ENCODE measurements around the gene ACSF2.
A peak's percentile ranks its signal among the peaks of the same experiment; 100 is the strongest.

ACSF2 gene

DNA sequence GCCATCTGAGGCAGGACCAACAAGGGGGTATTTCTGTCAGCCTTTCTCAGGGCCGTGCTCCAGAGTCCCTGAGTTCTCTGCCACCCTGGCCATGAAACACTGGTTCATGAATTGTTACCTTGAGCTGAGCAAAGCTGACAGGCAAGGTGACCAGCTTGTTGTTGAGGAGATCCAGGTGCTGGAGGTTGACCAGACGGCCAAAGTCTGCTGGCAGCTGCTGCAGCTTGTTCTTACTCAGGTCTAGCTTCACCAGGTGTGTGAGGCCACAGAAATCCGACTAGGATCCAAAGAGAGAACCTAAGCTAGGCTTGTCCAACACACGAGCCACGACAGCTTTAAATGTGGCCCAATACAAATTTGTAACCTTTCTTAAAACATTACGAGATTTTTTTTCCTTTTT lies 33.4 kb upstream of the ACSF2 start:
- no peak for TF ChIP-seq RAD21 (IDR thresholded peaks at IDR 0.05; ENCODE audit: low read depth)
- TF ChIP-seq, protein P1, sequence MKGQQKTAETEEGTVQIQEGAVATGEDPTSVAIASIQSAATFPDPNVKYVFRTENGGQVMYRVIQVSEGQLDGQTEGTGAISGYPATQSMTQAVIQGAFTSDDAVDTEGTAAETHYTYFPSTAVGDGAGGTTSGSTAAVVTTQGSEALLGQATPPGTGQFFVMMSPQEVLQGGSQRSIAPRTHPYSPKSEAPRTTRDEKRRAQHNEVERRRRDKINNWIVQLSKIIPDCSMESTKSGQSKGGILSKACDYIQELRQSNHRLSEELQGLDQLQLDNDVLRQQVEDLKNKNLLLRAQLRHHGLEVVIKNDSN (IDR thresholded peaks at IDR 0.05), result no peak
- TF ChIP-seq, protein P2, sequence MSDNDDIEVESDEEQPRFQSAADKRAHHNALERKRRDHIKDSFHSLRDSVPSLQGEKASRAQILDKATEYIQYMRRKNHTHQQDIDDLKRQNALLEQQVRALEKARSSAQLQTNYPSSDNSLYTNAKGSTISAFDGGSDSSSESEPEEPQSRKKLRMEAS (IDR thresholded peaks at IDR 0.05), result no peak
- no peak for TF ChIP-seq TAF1 (IDR thresholded peaks at IDR 0.05; ENCODE audit: low read depth)
- TF ChIP-seq EP300 (IDR thresholded peaks at IDR 0.05; ENCODE audit: borderline replicate concordance), result no peak
- no peak for TF ChIP-seq NFIC (IDR thresholded peaks at IDR 0.05)
- TF ChIP-seq TEAD4 (IDR thresholded peaks at IDR 0.05), result no peak
- TF ChIP-seq, protein P3, sequence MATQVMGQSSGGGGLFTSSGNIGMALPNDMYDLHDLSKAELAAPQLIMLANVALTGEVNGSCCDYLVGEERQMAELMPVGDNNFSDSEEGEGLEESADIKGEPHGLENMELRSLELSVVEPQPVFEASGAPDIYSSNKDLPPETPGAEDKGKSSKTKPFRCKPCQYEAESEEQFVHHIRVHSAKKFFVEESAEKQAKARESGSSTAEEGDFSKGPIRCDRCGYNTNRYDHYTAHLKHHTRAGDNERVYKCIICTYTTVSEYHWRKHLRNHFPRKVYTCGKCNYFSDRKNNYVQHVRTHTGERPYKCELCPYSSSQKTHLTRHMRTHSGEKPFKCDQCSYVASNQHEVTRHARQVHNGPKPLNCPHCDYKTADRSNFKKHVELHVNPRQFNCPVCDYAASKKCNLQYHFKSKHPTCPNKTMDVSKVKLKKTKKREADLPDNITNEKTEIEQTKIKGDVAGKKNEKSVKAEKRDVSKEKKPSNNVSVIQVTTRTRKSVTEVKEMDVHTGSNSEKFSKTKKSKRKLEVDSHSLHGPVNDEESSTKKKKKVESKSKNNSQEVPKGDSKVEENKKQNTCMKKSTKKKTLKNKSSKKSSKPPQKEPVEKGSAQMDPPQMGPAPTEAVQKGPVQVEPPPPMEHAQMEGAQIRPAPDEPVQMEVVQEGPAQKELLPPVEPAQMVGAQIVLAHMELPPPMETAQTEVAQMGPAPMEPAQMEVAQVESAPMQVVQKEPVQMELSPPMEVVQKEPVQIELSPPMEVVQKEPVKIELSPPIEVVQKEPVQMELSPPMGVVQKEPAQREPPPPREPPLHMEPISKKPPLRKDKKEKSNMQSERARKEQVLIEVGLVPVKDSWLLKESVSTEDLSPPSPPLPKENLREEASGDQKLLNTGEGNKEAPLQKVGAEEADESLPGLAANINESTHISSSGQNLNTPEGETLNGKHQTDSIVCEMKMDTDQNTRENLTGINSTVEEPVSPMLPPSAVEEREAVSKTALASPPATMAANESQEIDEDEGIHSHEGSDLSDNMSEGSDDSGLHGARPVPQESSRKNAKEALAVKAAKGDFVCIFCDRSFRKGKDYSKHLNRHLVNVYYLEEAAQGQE (IDR thresholded peaks at IDR 0.05; ENCODE audit: low read depth), result no peak
- no peak for TF ChIP-seq FOXM1 (IDR thresholded peaks at IDR 0.05; ENCODE audit: borderline replicate concordance, low read depth)
- no peak for TF ChIP-seq YY1 (IDR thresholded peaks at IDR 0.05; ENCODE audit: low read depth)
- no peak for TF ChIP-seq CEBPB (IDR thresholded peaks at IDR 0.05)
- TF ChIP-seq ZBTB7A (IDR thresholded peaks at IDR 0.05; ENCODE audit: low read depth), result no peak
- no peak for TF ChIP-seq EGR1 (IDR thresholded peaks at IDR 0.05)
- no peak for TF ChIP-seq CREB1 (IDR thresholded peaks at IDR 0.05; ENCODE audit: low read depth)

DNA sequence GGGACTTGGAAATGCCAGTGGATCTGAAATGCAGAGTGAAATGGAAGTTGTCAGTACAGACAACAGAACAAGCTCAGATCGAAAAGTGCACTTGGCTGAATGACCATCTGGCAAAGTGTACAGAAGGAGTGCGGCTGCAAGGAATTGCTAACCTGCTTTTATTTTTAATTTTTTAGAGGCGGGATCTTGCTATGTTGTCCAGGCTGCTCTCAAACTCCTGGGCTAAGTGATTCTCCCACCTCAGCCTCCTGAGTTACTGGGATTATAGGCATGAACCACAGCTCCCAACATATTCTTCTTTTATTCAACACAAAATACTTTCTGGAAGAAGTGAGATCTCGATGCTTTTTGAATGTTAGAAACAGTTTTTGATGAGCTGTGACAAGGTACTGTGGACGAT lies 32.3 kb upstream of the ACSF2 start:
- TF ChIP-seq, protein P2 (IDR thresholded peaks at IDR 0.05), result no peak
- TF ChIP-seq FOXM1 (IDR thresholded peaks at IDR 0.05; ENCODE audit: borderline replicate concordance, low read depth) (no peak), TEAD4 (IDR thresholded peaks at IDR 0.05) (no peak), ZBTB7A (IDR thresholded peaks at IDR 0.05; ENCODE audit: low read depth) (no peak), RAD21 (IDR thresholded peaks at IDR 0.05; ENCODE audit: low read depth) (no peak), EGR1 (IDR thresholded peaks at IDR 0.05) (no peak), NFIC (IDR thresholded peaks at IDR 0.05) (no peak), YY1 (IDR thresholded peaks at IDR 0.05; ENCODE audit: low read depth) (no peak), TAF1 (IDR thresholded peaks at IDR 0.05; ENCODE audit: low read depth) (no peak), CEBPB (IDR thresholded peaks at IDR 0.05) (no peak), EP300 (IDR thresholded peaks at IDR 0.05; ENCODE audit: borderline replicate concordance) (no peak), TCF12 (IDR thresholded peaks at IDR 0.05; ENCODE audit: low read depth) (no peak), CREB1 (IDR thresholded peaks at IDR 0.05; ENCODE audit: low read depth) (no peak)
- TF ChIP-seq, protein P1 (IDR thresholded peaks at IDR 0.05), result no peak
- TF ChIP-seq, protein P3 (IDR thresholded peaks at IDR 0.05; ENCODE audit: low read depth), result no peak

DNA sequence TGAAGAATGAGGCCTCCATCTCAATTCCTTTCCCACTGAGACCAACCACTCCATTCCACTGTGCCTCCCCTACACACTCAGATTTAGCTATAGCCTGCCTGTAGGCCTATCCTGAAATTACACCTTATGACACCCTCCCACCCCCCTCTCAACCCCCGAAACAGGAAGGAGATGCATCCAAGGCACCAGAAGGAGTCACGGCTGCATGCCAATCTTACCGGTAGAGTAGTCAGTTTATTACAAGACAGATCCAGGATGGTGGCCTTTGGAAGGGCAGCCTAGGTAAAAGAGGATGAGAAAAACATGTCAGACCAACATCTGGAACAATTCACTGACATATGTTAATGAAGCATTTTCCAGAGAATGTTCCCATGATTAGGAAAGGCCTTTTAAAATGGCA lies 31.3 kb upstream of the ACSF2 start:
- no peak for TF ChIP-seq RAD21 (IDR thresholded peaks at IDR 0.05; ENCODE audit: low read depth)
- no peak for TF ChIP-seq YY1 (IDR thresholded peaks at IDR 0.05; ENCODE audit: low read depth)
- no peak for TF ChIP-seq TEAD4 (IDR thresholded peaks at IDR 0.05)
- no peak for TF ChIP-seq TCF12 (IDR thresholded peaks at IDR 0.05; ENCODE audit: low read depth)
- TF ChIP-seq EP300 (IDR thresholded peaks at IDR 0.05; ENCODE audit: borderline replicate concordance), result no peak
- TF ChIP-seq, protein P1 (IDR thresholded peaks at IDR 0.05), result no peak
- TF ChIP-seq ZBTB7A (IDR thresholded peaks at IDR 0.05; ENCODE audit: low read depth), result no peak
- TF ChIP-seq CREB1 (IDR thresholded peaks at IDR 0.05; ENCODE audit: low read depth), result no peak
- TF ChIP-seq CEBPB (IDR thresholded peaks at IDR 0.05), result no peak

DNA sequence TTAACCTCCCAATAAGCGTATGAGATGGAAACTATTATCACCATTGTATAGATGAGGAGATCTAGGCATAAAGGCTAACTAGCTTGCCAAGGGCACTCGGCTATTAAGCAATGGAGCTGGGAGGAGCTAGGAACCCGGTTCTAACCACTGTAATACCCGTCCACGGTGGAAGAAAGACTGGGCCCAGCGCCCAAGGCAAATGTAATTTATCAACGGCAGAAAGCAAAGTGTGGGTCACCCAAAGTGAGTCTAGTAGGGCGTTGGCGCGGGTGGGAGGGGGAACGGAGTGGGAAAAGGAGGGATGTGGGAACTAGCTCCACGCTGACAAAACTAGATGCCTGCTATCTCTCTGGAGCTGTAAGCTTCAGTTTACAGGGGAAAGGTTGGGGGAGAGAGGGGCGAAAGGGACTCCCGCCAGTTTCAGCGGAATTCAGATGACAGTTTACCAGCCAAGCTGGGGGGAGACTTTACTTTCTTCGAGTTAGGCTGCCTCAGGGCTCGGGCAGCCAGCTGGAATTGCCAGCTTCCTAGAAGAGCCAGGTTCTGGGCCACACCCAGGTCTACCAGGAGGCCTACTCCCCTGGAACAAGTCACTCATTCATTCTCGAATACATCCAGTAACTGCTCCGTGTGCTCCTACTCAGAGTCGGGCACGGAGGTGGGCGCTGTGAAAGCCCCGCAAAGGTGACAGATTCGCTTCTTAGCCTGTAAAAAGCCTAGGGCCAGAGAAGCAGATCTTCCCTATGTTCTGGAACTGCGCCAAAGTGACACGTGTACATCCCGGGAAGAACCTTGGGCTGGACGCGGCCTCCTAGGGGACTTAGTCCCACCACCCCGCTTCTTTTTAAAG lies 29.5 kb upstream of the ACSF2 start:
- TF ChIP-seq NFIC (IDR thresholded peaks at IDR 0.05) (peak; percentile 69), TCF12 (IDR thresholded peaks at IDR 0.05; ENCODE audit: low read depth) (no peak), EP300 (IDR thresholded peaks at IDR 0.05; ENCODE audit: borderline replicate concordance) (no peak), TEAD4 (IDR thresholded peaks at IDR 0.05) (no peak), CEBPB (IDR thresholded peaks at IDR 0.05) (peak; percentile 56)
